Neural cell (in vitro differentiated cells): Measurements from ENCODE around the gene KLF13. TPM values are rescaled to one million over a fixed set of nuclear protein-coding genes. Genes with fewer than 3 reads are reported as not detected.

ENCODE experiments used
- H2AFZ ChIP-seq: fragments of 200-600, 300-800 bp; sonication (generic), shearing (Covaris generic); 2 replicates; pipeline ENCODE4 v1.6.0; 2014; ENCODE audit warnings: low read depth, mild to moderate bottlenecking, antibody characterized with exemption, low read length, moderate library complexity
- H3F3A ChIP-seq: fragments of 200-600 bp; shearing (Covaris generic); 2 replicates; pipeline ENCODE4 v1.6.1; 2016; ENCODE audit warnings: mild to moderate bottlenecking, moderate library complexity, mixed read lengths, antibody characterized with exemption, low read length; ENCODE audit not compliant: insufficient read depth, poor library complexity, severe bottlenecking
- H3K27ac ChIP-seq: fragments of 200-600, 300-800 bp; sonication (generic), shearing (Covaris generic); 2 replicates; pipeline ENCODE4 v1.5.1; 2014; ENCODE audit warnings: mild to moderate bottlenecking, low read length, moderate library complexity
- H3K27me3 ChIP-seq: fragments of 300-800, 200-600 bp; sonication (generic), shearing (Covaris generic); 2 replicates; pipeline ENCODE4 v1.6.0; 2014; ENCODE audit warnings: mild to moderate bottlenecking, low read depth, low read length, moderate library complexity; ENCODE audit not compliant: insufficient read depth
- H3K36me3 ChIP-seq: fragments of 300-800, 200-600 bp; sonication (generic), shearing (Covaris generic); 2 replicates; pipeline ENCODE4 v1.5.1; 2014; ENCODE audit warnings: mild to moderate bottlenecking, antibody characterized with exemption, low read length, moderate library complexity; ENCODE audit not compliant: insufficient read depth
- H3K4me2 ChIP-seq: fragments of 300-800, 200-600 bp; sonication (generic), shearing (Covaris generic); 2 replicates; pipeline ENCODE4 v1.6.0; 2014; ENCODE audit warnings: mild to moderate bottlenecking, low read length
- H3K4me3 ChIP-seq: fragments of 300-800, 200-600 bp; sonication (generic), shearing (Covaris generic); 2 replicates; pipeline ENCODE4 v1.5.1; 2014; ENCODE audit warnings: mild to moderate bottlenecking, low read length, moderate library complexity
- H3K79me2 ChIP-seq: fragments of 200-600 bp; shearing (Covaris generic); replicated peaks from 2 replicates; pipeline ENCODE4 v1.6.0; 2014; ENCODE audit warnings: mild to moderate bottlenecking, low read length, moderate library complexity; ENCODE audit not compliant: insufficient read depth
- H3K9ac ChIP-seq: fragments of 300-800, 200-600 bp; sonication (generic), shearing (Covaris generic); 2 replicates; pipeline ENCODE4 v1.6.1; 2016; ENCODE audit warnings: mild to moderate bottlenecking, low read length, mixed read lengths
- H3K9me2 ChIP-seq: fragments of 200-600 bp; shearing (Covaris generic); 2 replicates; pipeline ENCODE4 v1.6.1; 2016; ENCODE audit warnings: mild to moderate bottlenecking, low read length, mixed read lengths; ENCODE audit not compliant: insufficient read depth
- H3K9me3 ChIP-seq: fragments of 200-600, 300-800 bp; sonication (generic), shearing (Covaris generic); 2 replicates; pipeline ENCODE4 v1.6.1; 2016; ENCODE audit warnings: mild to moderate bottlenecking, mixed run types, low read length, moderate library complexity, mixed read lengths
- H4K20me1 ChIP-seq: fragments of 200-600 bp; shearing (Covaris generic); 2 replicates; pipeline ENCODE4 v1.6.1; 2016; ENCODE audit warnings: mild to moderate bottlenecking, mixed run types; ENCODE audit not compliant: insufficient read depth
- EP300 ChIP-seq: fragments of 450-650 bp; conservative IDR thresholded peaks from 2 replicates; pipeline ENCODE4 v1.6.1; 2014; ENCODE audit warnings: antibody characterized with exemption, mild to moderate bottlenecking, moderate library complexity; ENCODE audit not compliant: poor library complexity, severe bottlenecking
- EZH2 ChIP-seq: fragments of 200-600, 300-800 bp; shearing (Covaris generic), sonication (generic); IDR thresholded peaks from 2 replicates; pipeline ENCODE4 v1.6.1; 2014; ENCODE audit warnings: antibody characterized with exemption, low read length, borderline replicate concordance, mild to moderate bottlenecking; ENCODE audit not compliant: insufficient read depth, poor library complexity, severe bottlenecking
- MXI1 ChIP-seq: fragments of 450-650 bp; conservative IDR thresholded peaks from 2 replicates; pipeline ENCODE4 v1.6.1; 2014; ENCODE audit warnings: antibody characterized with exemption, mild to moderate bottlenecking; ENCODE audit not compliant: poor library complexity, severe bottlenecking
- POLR2AphosphoS5 ChIP-seq: IDR thresholded peaks from 2 replicates; pipeline ENCODE4 v1.6.1; 2012
- RAD21 ChIP-seq: fragments of 450-650 bp; conservative IDR thresholded peaks from 2 replicates; pipeline ENCODE4 v1.6.1; 2014; ENCODE audit warnings: antibody characterized with exemption, mild to moderate bottlenecking, moderate library complexity
- SMC3 ChIP-seq: fragments of 450-650 bp; conservative IDR thresholded peaks from 2 replicates; pipeline ENCODE4 v1.6.1; 2014; ENCODE audit warnings: antibody characterized with exemption, mild to moderate bottlenecking, moderate library complexity; ENCODE audit not compliant: poor library complexity
- TAF1 ChIP-seq: IDR thresholded peaks from 2 replicates; pipeline ENCODE4 v1.6.1; 2012; ENCODE audit warnings: low read depth
- polyA plus RNA-seq: library from polyadenylated mRNA; depleted of rRNA; stranded (reverse); fragments of >200 nt; gene quantifications from 2 replicates; pipeline ENCODE4 v1.2.3, GENCODE V29; 2014
- TF ChIP-seq, protein P1 (sequence below): fragments of 450-650 bp; IDR thresholded peaks from 2 replicates; pipeline ENCODE4 v1.5.1; 2014; ENCODE audit warnings: antibody characterized with exemption, mild to moderate bottlenecking, moderate library complexity; ENCODE audit not compliant: poor library complexity, severe bottlenecking
- TF ChIP-seq, protein P2 (sequence below): IDR thresholded peaks from 2 replicates; pipeline ENCODE4 v1.6.1; 2012; ENCODE audit warnings: borderline replicate concordance

The KLF13 gene
- polyA plus RNA-seq, 1 donor from 2014 or later: 17.0 TPM

DNA sequence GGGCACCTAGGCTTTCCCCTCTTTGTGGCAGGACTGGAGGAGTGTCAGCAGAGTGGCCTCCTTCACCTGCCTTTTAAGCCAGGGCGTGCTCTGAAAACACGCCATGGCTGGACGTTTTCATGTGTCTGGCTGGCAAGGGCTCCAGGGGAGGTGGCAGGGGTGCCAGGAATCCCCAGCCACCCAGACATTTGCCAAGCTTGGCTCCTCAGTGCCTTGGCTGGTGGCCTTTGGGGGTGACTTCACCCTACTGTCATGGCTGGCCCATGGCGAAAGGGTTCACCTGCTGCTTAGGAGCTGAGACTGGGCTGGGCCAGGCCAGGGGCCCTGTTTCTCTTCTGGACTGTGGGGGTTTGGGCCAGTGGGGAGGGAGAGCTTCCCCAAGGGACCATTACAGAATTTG lies 17.6 kb downstream of the KLF13 start:
- H3K9me2 ChIP-seq: no peaks in the 10 kb centered on the region
- no peaks in the 10 kb centered on the region for H3F3A ChIP-seq
- H3K79me2 ChIP-seq: peaks cover 35% of the 10 kb centered on the region
- no peak overlapping the region for H3K4me3 ChIP-seq
- H3K9me3 ChIP-seq: no peaks in the 10 kb centered on the region
- H2AFZ ChIP-seq: no peak overlapping the region
- H3K36me3 ChIP-seq: no peaks in the 10 kb centered on the region
- H3K4me2 ChIP-seq: no peak overlapping the region
- H3K27ac ChIP-seq: no peak overlapping the region
- no peak overlapping the region for H3K9ac ChIP-seq
- TF ChIP-seq RAD21 (no peak), TAF1 (no peak), POLR2AphosphoS5 (no peak), MXI1 (no peak), EZH2 (no peak)
- H4K20me1 ChIP-seq: peaks cover 17% of the 10 kb centered on the region
- no peaks in the 10 kb centered on the region for H3K27me3 ChIP-seq

DNA sequence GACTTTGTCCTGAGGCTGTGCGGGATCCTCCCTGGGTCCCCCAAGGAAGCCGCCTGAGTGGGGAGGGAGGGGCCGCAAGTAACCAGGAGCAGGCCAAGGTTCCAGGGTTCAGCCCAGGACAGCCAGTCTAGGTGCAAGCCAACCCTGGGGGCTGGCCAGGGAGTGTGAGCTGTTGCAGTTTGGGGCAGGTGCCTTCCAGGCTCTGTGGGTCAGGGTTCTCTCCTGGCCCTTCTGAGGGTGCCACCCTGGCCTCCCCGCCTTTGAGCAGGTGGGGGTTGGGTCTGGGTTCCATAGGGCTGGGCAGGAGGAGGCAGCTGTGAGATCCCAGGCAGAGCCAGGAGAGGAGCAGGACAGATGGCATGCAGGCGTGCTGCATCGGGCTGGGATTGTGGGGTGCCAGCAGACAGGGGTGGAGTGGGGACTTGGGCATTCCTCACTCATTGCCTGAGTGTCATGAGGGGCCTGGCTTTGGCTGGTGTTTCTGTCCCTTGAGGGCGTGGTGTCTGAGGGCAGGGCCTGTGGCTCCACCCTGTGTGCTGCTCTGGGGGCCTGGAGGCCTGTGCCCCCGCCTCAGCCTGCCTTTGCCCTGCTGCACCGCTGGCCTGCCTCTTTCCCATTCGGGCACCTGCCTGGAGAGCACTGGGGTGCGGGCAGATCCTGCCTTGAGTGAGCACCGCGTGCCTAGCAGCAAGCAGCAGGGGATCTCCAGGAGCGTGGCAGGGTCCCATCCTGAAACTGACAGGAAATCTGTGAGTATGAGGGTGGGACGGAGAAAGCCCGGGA lies 18.4 kb downstream of the KLF13 start:
- Histone ChIP-seq H3K4me3 (no peak overlapping the region), H3K9me3 (no peaks in the 10 kb centered on the region)

More for the DNA sequence above, 18.4 kb downstream of the KLF13 start:
- Histone ChIP-seq H3K27me3 (no peaks in the 10 kb centered on the region), H3F3A (no peaks in the 10 kb centered on the region), H3K36me3 (no peaks in the 10 kb centered on the region), H4K20me1 (peaks cover 16% of the 10 kb centered on the region), H3K9ac (no peak overlapping the region), H3K27ac (no peak overlapping the region), H2AFZ (no peak overlapping the region), H3K4me2 (no peak overlapping the region), H3K79me2 (peaks cover 34% of the 10 kb centered on the region), H3K9me2 (no peaks in the 10 kb centered on the region)
- no peak for TF ChIP-seq EZH2
- no peak for TF ChIP-seq SMC3
- no peak for TF ChIP-seq POLR2AphosphoS5
- no peak for TF ChIP-seq MXI1
- TF ChIP-seq, protein P1, sequence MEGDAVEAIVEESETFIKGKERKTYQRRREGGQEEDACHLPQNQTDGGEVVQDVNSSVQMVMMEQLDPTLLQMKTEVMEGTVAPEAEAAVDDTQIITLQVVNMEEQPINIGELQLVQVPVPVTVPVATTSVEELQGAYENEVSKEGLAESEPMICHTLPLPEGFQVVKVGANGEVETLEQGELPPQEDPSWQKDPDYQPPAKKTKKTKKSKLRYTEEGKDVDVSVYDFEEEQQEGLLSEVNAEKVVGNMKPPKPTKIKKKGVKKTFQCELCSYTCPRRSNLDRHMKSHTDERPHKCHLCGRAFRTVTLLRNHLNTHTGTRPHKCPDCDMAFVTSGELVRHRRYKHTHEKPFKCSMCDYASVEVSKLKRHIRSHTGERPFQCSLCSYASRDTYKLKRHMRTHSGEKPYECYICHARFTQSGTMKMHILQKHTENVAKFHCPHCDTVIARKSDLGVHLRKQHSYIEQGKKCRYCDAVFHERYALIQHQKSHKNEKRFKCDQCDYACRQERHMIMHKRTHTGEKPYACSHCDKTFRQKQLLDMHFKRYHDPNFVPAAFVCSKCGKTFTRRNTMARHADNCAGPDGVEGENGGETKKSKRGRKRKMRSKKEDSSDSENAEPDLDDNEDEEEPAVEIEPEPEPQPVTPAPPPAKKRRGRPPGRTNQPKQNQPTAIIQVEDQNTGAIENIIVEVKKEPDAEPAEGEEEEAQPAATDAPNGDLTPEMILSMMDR: no peak
- TF ChIP-seq RAD21: no peak
- TF ChIP-seq EP300: no peak
- no peak for TF ChIP-seq TAF1
- TF ChIP-seq, protein P2, sequence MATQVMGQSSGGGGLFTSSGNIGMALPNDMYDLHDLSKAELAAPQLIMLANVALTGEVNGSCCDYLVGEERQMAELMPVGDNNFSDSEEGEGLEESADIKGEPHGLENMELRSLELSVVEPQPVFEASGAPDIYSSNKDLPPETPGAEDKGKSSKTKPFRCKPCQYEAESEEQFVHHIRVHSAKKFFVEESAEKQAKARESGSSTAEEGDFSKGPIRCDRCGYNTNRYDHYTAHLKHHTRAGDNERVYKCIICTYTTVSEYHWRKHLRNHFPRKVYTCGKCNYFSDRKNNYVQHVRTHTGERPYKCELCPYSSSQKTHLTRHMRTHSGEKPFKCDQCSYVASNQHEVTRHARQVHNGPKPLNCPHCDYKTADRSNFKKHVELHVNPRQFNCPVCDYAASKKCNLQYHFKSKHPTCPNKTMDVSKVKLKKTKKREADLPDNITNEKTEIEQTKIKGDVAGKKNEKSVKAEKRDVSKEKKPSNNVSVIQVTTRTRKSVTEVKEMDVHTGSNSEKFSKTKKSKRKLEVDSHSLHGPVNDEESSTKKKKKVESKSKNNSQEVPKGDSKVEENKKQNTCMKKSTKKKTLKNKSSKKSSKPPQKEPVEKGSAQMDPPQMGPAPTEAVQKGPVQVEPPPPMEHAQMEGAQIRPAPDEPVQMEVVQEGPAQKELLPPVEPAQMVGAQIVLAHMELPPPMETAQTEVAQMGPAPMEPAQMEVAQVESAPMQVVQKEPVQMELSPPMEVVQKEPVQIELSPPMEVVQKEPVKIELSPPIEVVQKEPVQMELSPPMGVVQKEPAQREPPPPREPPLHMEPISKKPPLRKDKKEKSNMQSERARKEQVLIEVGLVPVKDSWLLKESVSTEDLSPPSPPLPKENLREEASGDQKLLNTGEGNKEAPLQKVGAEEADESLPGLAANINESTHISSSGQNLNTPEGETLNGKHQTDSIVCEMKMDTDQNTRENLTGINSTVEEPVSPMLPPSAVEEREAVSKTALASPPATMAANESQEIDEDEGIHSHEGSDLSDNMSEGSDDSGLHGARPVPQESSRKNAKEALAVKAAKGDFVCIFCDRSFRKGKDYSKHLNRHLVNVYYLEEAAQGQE: no peak
